Pancreas (tissue), 10 donors: Measurements from ENCODE around the gene EEF2K. TPM values are rescaled to one million over a fixed set of nuclear protein-coding genes. Genes with fewer than 3 reads are reported as not detected.

Experiments used
- ATAC-seq, 4 donors: fragments of 200-7000 bp; cut with Tn5 transposase; one replicate each; pipeline versions ENCODE4 v1.8.0 to v1.9.1; 2020; ENCODE audit warnings: mild to moderate bottlenecking in 4 of 4, moderate library complexity in 4 of 4
- DNase-seq, 6 donors: peaks; one replicate each; pipeline ENCODE4 v3.0.0-alpha.2; 2020
- FAIRE-seq: peaks from 2 replicates; lab custom pipeline; 2012; peaks lifted over from hg19 to GRCh38; lab: Jason Lieb, UNC
- H3K27ac ChIP-seq, 4 donors: fragments of 200-600 bp; sonication (generic); 1 replicate in 3 of 4; 2 replicates in 1 of 4; pipeline versions ENCODE4 v1.5.0 to v1.8.0; 2020
- H3K27me3 ChIP-seq, 4 donors: fragments of 200-600 bp; one replicate each; pipeline ENCODE4 v1.8.0; 2021
- H3K36me3 ChIP-seq, 3 donors: fragments of 200-600 bp; sonication (generic) in 1 of 3; one replicate each; pipeline versions ENCODE4 v1.5.0 to v1.8.0; 2020 to 2021
- H3K4me1 ChIP-seq, 3 donors: fragments of 200-600 bp; one replicate each; pipeline ENCODE4 v1.8.0; 2021
- H3K4me3 ChIP-seq, 4 donors: fragments of 200-600 bp; sonication (generic) in 2 of 4; one replicate each; pipeline versions ENCODE4 v1.5.0 to v1.8.0; 2020 to 2021
- H3K9me3 ChIP-seq, 4 donors: fragments of 200-600 bp; one replicate each; pipeline ENCODE4 v1.8.0; 2021
- WGBS, 2 donors: extraction: QIAGEN DNeasy Blood & Tissue Kit; methylation state at CpG; one replicate each; pipeline ENCODE4 v1.1.7; 2013; 5-methylcytosine and 5-hydroxymethylcytosine counted together
- intact Hi-C, 3 donors: fragments of 100-400 bp; cut with DNase I; formaldehyde crosslinking; loops; one replicate each; pipeline versions ENCODE4 v1.11.1 to v1.14.2; 2022
- polyA plus RNA-seq, 2 donors: library from polyadenylated mRNA; stranded (reverse); fragments of 200-250 nt; gene quantifications; one replicate each; pipeline ENCODE4 v1.2.3, GENCODE V29; 2013
- total RNA-seq, 6 donors: library from RNA; stranded (reverse); fragmentation: NEBNext Ultra II Directional in 4 of 6; extraction: Animal tissue kit (Norgen Biotek cat#: 25700) in 4 of 6; gene quantifications; one replicate each; pipeline versions ENCODE4 v1.2.1 to v1.2.4, GENCODE V29; 2021 to 2023
- TF ChIP-seq, protein P1 (sequence below), 4 donors: fragments of 200-600 bp; sonication (generic) in 3 of 4; IDR thresholded peaks; one replicate each; pipeline versions ENCODE4 v1.5.0 to v1.8.0; 2021; ENCODE audit warnings: antibody characterized with exemption in 4 of 4
- donor health status: healthy with polysubstance abuse.
- donor health status: DM: no; HTN: no; CAD: no; lungs with moderate emphysema.
- donor health status: DM: no; HTN: no; CAD: no.
- donor health status: control.
- donor health status: control.
- donor health status: Bipolar disorder and iron deficiency.
- donor health status: DM: yes; HTN: yes; CAD: no.
- donor health status: DM: no; HTN: no; CAD: no.
- donor health status: DM: no; HTN: no; CAD: no.
- donor health status: DM: yes; HTN: yes; CAD: no.

The EEF2K gene
- total and polyA plus RNA-seq, 8 donors, result 6.1 to 21.1 (median 16.5) TPM

DNA sequence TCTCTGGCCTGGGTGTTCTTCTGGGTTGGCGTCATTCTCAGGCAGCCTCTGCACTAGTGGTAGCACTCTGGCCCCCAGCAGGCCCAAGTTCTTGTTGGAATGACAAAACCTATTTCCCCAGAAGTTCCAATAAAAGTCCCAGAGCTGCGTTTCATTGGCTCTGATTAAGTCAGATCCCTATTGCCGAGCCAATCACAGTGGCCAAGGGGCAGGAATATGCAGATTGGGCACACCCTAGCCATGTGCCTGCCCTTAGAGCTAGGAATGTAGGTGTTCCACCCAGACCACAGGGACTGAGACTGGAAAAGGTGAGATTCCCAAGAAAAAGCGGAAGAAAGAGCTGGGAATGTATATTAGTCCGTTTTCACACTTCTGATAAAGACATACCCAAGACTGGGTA is 46.2 kb downstream of the EEF2K start:
- WGBS, 2 donors, result 83 to 96% methylated on average over 5 of the region's 5 CpGs
- H3K36me3 ChIP-seq, result peaks cover 4 to 47% (median 17%) of the 10 kb centered on the region in 3 donors
- no peak for FAIRE-seq

DNA sequence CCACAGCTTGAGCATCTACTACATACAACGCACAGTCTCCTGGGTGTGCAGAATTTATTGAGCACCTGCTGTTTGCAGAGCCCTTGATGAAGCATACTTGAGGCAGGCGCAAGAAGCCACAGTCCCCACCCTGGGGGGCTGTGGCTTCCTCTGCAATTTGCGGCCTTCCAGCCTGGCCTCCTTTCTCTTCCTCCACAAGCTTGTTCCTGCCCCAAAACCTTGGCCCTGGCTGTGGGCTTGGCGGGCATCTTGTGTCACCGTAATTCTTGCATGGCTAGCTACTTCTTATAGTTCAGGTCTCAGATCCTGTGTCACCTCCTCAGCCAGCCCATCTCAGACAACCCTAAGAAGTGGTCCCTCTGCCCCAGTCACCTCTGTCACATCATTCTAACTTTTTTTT is 47.2 kb downstream of the EEF2K start:
- Histone ChIP-seq H3K4me1 (no peaks in the 10 kb centered on the region), H3K36me3 (peaks cover 14 to 57% (median 26%) of the 10 kb centered on the region in 3 donors), H3K27me3 (no peaks in the 10 kb centered on the region), H3K9me3 (no peaks in the 10 kb centered on the region), H3K27ac (no peak overlapping the region), H3K4me3 (no peak overlapping the region)
- TF ChIP-seq, protein P1, sequence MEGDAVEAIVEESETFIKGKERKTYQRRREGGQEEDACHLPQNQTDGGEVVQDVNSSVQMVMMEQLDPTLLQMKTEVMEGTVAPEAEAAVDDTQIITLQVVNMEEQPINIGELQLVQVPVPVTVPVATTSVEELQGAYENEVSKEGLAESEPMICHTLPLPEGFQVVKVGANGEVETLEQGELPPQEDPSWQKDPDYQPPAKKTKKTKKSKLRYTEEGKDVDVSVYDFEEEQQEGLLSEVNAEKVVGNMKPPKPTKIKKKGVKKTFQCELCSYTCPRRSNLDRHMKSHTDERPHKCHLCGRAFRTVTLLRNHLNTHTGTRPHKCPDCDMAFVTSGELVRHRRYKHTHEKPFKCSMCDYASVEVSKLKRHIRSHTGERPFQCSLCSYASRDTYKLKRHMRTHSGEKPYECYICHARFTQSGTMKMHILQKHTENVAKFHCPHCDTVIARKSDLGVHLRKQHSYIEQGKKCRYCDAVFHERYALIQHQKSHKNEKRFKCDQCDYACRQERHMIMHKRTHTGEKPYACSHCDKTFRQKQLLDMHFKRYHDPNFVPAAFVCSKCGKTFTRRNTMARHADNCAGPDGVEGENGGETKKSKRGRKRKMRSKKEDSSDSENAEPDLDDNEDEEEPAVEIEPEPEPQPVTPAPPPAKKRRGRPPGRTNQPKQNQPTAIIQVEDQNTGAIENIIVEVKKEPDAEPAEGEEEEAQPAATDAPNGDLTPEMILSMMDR (IDR thresholded peaks at IDR 0.05), result no peak
- DNase-seq (no peak), ATAC-seq (no peak), FAIRE-seq (no peak)
- intact Hi-C loops, result no loop called here
- WGBS, 2 donors, result 95% methylated on average over 5 of the region's 5 CpGs

More for the DNA sequence above, 46.2 kb downstream of the EEF2K start:
- H3K9me3 ChIP-seq, result no peaks in the 10 kb centered on the region
- H3K27me3 ChIP-seq, result no peaks in the 10 kb centered on the region
- H3K27ac ChIP-seq, result no peak overlapping the region
- TF ChIP-seq, protein P1 (IDR thresholded peaks at IDR 0.05), result no peak
- DNase-seq (no peak), ATAC-seq (no peak)
- no peak overlapping the region for H3K4me3 ChIP-seq
- H3K4me1 ChIP-seq, result no peaks in the 10 kb centered on the region
- intact Hi-C loops, result no loop called here

DNA sequence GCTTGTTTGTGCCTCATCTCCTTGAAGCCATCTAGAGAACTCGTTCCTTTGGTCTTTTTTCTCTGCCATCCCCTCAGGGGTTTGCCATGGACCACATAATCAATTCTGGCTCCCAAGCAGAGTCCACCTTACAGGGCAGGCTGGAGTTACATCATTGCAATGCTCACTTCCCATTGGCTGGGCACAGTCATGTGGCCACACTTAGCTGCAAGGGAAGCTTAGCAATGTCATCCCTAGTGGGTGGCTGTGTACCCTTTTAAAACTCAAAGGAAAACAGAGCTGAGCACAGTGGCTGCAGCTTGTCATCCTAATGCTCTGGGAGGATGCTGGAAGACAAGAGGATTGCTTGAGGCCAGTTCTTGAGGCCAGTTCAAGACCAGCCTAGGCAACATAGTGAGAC is 49.3 kb downstream of the EEF2K start:
- intact Hi-C loops, result no loop called here
- Histone ChIP-seq H3K9me3 (no peaks in the 10 kb centered on the region), H3K27me3 (no peaks in the 10 kb centered on the region), H3K4me3 (no peak overlapping the region), H3K4me1 (no peaks in the 10 kb centered on the region), H3K36me3 (peaks cover 14 to 75% (median 44%) of the 10 kb centered on the region in 3 donors), H3K27ac (no peak overlapping the region)
- FAIRE-seq (no peak), DNase-seq (no peak), ATAC-seq (no peak)
- 100% methylated on average over 1 of the region's 1 CpG for WGBS, 2 donors
- TF ChIP-seq, protein P1 (IDR thresholded peaks at IDR 0.05), result no peak

DNA sequence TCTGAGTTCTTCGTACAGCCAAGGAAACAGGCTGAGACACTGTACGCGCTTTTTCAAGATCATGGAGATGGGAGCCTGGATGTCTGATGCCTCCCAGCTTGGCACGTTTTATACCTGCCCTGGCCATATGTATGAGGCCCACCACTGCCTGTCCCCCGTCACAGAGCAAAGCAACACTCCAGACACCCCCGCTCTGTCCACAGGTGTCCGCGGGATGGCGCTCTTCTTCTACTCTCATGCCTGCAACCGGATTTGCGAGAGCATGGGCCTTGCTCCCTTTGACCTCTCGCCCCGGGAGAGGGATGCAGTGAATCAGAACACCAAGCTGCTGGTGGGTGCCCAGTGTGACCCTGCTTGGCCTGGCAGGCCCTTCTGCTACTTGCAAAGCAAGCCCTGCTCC is 51.4 kb downstream of the EEF2K start:
- TF ChIP-seq, protein P1 (IDR thresholded peaks at IDR 0.05), result no peak
- WGBS, 2 donors, result 97 to 98% methylated on average over 13 of the region's 13 CpGs
- peaks cover 14 to 62% (median 47%) of the 10 kb centered on the region in 3 donors for H3K36me3 ChIP-seq
- H3K4me1 ChIP-seq, result no peaks in the 10 kb centered on the region
- H3K27ac ChIP-seq, result no peak overlapping the region
- DNase-seq (no peak), ATAC-seq (no peak), FAIRE-seq (no peak)
- intact Hi-C loops, result no loop called here
- H3K27me3 ChIP-seq, result no peaks in the 10 kb centered on the region
- H3K9me3 ChIP-seq, result no peaks in the 10 kb centered on the region
- H3K4me3 ChIP-seq, result no peak overlapping the region

DNA sequence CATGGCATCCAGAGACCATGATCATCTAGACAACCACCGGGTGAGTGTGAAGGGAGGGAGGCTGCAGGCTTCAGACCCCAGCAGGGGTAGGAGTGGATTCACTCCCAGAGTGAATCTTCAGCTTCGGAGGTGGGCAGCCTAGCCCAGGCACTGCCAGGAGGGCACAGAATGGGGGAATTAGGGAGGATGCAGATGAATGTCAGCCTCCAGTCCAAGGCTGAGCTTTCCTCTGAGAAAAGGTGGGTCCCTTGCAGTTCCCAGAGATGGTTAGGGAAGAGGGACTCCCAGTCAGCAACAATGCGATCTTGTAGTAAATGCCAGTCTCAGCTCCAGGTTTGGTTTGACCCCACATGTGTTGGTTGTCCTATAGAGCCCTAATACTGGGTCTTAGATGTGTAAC is 54.4 kb downstream of the EEF2K start:
- DNase-seq (no peak), ATAC-seq (no peak), FAIRE-seq (no peak)
- Histone ChIP-seq H3K4me3 (no peak overlapping the region), H3K27ac (no peak overlapping the region), H3K36me3 (peaks cover 14 to 64% (median 43%) of the 10 kb centered on the region in 3 donors), H3K9me3 (no peaks in the 10 kb centered on the region), H3K27me3 (no peaks in the 10 kb centered on the region), H3K4me1 (no peaks in the 10 kb centered on the region)
- TF ChIP-seq, protein P1 (IDR thresholded peaks at IDR 0.05), result no peak
- intact Hi-C loops, result no loop called here
- 98 to 99% methylated on average over 3 of the region's 3 CpGs for WGBS, 2 donors
